Liver (tissue), 9 donors: ENCODE data around the gene CALML3. TPM values are rescaled to one million over a fixed set of nuclear protein-coding genes. Genes with fewer than 3 reads are reported as not detected.

Experiments
- DNase-seq: peaks from one replicate; pipeline ENCODE4 v3.0.0-alpha.2; 2017; ENCODE audit warnings: low spot score
- H3K27ac ChIP-seq, 2 donors: one replicate each; pipeline ENCODE4 v1.7.0; 2013; ENCODE audit warnings: inconsistent platforms in 2 of 2, low read length in 2 of 2, control low read depth in 1 of 2, low read depth in 1 of 2, mild to moderate bottlenecking in 1 of 2
- H3K27me3 ChIP-seq, 4 donors: one replicate each; pipeline versions ENCODE4 v1.6.1 to v1.7.0; 2013; ENCODE audit warnings: low read length in 3 of 4, inconsistent platforms in 1 of 4, mild to moderate bottlenecking in 1 of 4, moderate library complexity in 1 of 4; ENCODE audit not compliant: control insufficient read depth in 4 of 4, insufficient read depth in 4 of 4
- H3K36me3 ChIP-seq, 4 donors: one replicate each; pipeline versions ENCODE4 v1.6.1 to v1.7.0; 2013; ENCODE audit warnings: low read length in 3 of 4, mild to moderate bottlenecking in 3 of 4, low read depth in 1 of 4, moderate library complexity in 1 of 4; ENCODE audit not compliant: control insufficient read depth in 4 of 4, insufficient read depth in 3 of 4
- H3K4me1 ChIP-seq, 4 donors: one replicate each; pipeline versions ENCODE4 v1.6.1 to v1.7.0; 2013; ENCODE audit warnings: low read length in 3 of 4, mild to moderate bottlenecking in 3 of 4, moderate library complexity in 1 of 4; ENCODE audit not compliant: control insufficient read depth in 4 of 4, insufficient read depth in 4 of 4
- H3K4me3 ChIP-seq, 3 donors: one replicate each; pipeline versions ENCODE4 v1.6.1 to v1.7.0; 2013; ENCODE audit warnings: low read length in 3 of 3, control low read depth in 1 of 3, low read depth in 1 of 3, mild to moderate bottlenecking in 1 of 3
- H3K9ac ChIP-seq, 2 donors: one replicate each; pipeline ENCODE4 v1.7.0; 2013; ENCODE audit warnings: low read length in 2 of 2, mild to moderate bottlenecking in 2 of 2, moderate library complexity in 2 of 2, control low read depth in 1 of 2, low read depth in 1 of 2
- H3K9me3 ChIP-seq, 4 donors: one replicate each; pipeline versions ENCODE4 v1.6.1 to v1.7.0; 2013; ENCODE audit warnings: low read length in 3 of 4; ENCODE audit not compliant: control insufficient read depth in 4 of 4
- FOXA1 ChIP-seq: IDR thresholded peaks from 2 replicates; pipeline ENCODE4 v1.6.1; 2016; ENCODE audit warnings: antibody characterized with exemption
- GABPA ChIP-seq, 2 donors: IDR thresholded peaks in 1 of 2; conservative IDR thresholded peaks in 1 of 2; 2 replicates each; pipeline ENCODE4 v1.6.1; 2016; ENCODE audit warnings: antibody characterized with exemption in 2 of 2, mild to moderate bottlenecking in 1 of 2, moderate library complexity in 1 of 2
- HNF4G ChIP-seq: IDR thresholded peaks from 2 replicates; pipeline ENCODE4 v1.6.1; 2016; ENCODE audit warnings: antibody characterized with exemption
- JUND ChIP-seq, 2 donors: IDR thresholded peaks; 2 replicates each; pipeline ENCODE4 v1.6.1; 2016; ENCODE audit warnings: antibody characterized with exemption in 2 of 2
- NR2F2 ChIP-seq: IDR thresholded peaks from 2 replicates; pipeline ENCODE4 v1.6.1; 2016; ENCODE audit warnings: antibody characterized with exemption
- RAD21 ChIP-seq, 2 donors: IDR thresholded peaks; 2 replicates each; pipeline ENCODE4 v1.6.1; 2016; ENCODE audit warnings: antibody characterized with exemption in 2 of 2, mild to moderate bottlenecking in 2 of 2
- RXRA ChIP-seq, 2 donors: IDR thresholded peaks; 2 replicates each; pipeline ENCODE4 v1.6.1; 2017 to 2018; ENCODE audit warnings: antibody characterized with exemption in 2 of 2, mild to moderate bottlenecking in 1 of 2
- YY1 ChIP-seq: IDR thresholded peaks from 2 replicates; pipeline ENCODE4 v1.6.1; 2016; ENCODE audit warnings: antibody characterized with exemption, mild to moderate bottlenecking
- ZBTB33 ChIP-seq: IDR thresholded peaks from 2 replicates; pipeline ENCODE4 v1.6.1; 2016; ENCODE audit warnings: antibody characterized with exemption
- WGBS: extraction: QIAGEN DNeasy Blood & Tissue Kit; methylation state at CpG from one replicate; pipeline ENCODE4 v1.1.7; 2013; 5-methylcytosine and 5-hydroxymethylcytosine counted together
- polyA plus RNA-seq, 2 donors: library from polyadenylated mRNA; stranded (reverse) in 1 of 2; unstranded in 1 of 2; fragments of 200-250 nt in 1 of 2; fragments of >200 nt in 1 of 2; fragmentation: Nextera tagmentation in 1 of 2; extraction: Ambion mirVana in 1 of 2; gene quantifications; one replicate each; pipeline versions ENCODE4 v1.2.1 to v1.2.3, GENCODE V29; 2013 to 2015
- total RNA-seq, 2 donors: library from RNA; depleted of rRNA; stranded (reverse); fragments of >200 nt; gene quantifications; one replicate each; pipeline ENCODE4 v1.2.3, GENCODE V29; 2014
- TF ChIP-seq, protein P1 (sequence below): fragments of 150-350 bp; IDR thresholded peaks from 2 replicates; pipeline ENCODE4 v1.5.1; 2017; ENCODE audit warnings: improper control_type of control experiment, low read depth, low read length; ENCODE audit not compliant: missing input control
- TF ChIP-seq, protein P2 (sequence below): IDR thresholded peaks from 2 replicates; pipeline ENCODE4 v1.6.1; 2016; ENCODE audit warnings: antibody characterized with exemption, mild to moderate bottlenecking
- donor health status: healthy.
- donor health status: healthy.
- donor health status: healthy.
- donor health status: healthy.
- donor health status: healthy.

Gene CALML3
- total and polyA plus RNA-seq, 4 donors, result not detected

DNA sequence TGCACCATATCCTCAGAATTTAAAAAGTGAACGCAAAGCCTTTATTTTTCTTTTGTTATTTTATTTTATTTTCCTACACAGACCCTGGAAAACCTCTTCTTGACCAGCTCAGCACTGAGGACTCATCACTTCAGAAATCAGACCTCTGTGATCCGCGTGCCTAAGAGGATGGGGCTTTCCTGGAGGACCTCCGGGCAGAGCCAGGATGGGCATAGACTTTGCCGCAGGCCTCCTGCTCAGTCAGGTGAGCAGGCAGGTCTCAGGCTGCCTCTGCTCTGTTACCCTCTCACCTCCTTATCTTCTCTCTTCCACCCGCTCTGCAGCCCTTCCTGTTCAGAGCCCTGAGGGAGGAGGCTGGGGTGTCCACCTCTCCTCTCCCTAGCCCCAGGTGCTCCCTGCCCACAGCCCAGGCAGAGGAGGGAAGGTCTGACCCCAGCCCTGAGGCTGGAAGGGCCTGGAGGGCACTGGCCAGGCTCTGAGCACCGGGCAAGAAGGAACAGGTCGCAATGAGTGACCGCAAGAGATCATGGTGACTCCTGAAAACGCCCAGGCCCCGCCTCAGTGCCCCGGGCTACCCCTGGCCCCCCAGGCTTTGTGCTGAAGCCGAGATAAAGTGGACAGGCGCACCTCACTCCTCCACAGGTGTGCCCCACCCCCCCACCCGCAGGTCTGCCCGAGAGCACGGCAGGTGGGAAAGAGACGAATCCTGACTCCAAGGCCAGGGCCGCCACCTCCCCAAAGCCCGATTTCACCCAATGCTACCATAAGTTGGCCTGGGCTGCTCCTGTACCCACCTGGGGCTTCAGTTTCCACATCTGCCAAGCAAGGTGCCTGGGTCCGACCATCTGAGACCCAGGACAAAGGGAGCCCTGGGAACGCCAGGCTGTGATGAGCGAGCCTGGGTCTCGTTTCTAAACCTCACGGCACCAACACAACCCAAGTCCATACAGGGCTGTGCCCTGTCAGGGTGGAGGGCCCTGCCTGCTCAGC is 28.2 kb upstream of the CALML3 start:
- no peak overlapping the region for H3K9ac ChIP-seq
- no peak for TF ChIP-seq RXRA (IDR thresholded peaks at IDR 0.05)
- TF ChIP-seq, protein P1, sequence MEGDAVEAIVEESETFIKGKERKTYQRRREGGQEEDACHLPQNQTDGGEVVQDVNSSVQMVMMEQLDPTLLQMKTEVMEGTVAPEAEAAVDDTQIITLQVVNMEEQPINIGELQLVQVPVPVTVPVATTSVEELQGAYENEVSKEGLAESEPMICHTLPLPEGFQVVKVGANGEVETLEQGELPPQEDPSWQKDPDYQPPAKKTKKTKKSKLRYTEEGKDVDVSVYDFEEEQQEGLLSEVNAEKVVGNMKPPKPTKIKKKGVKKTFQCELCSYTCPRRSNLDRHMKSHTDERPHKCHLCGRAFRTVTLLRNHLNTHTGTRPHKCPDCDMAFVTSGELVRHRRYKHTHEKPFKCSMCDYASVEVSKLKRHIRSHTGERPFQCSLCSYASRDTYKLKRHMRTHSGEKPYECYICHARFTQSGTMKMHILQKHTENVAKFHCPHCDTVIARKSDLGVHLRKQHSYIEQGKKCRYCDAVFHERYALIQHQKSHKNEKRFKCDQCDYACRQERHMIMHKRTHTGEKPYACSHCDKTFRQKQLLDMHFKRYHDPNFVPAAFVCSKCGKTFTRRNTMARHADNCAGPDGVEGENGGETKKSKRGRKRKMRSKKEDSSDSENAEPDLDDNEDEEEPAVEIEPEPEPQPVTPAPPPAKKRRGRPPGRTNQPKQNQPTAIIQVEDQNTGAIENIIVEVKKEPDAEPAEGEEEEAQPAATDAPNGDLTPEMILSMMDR, result no peak
- TF ChIP-seq ZBTB33, result no peak
- TF ChIP-seq HNF4G, result no peak
- no peak for TF ChIP-seq YY1
- WGBS, result 93% methylated on average over 25 of the region's 25 CpGs
- DNase-seq, result no peak
- no peaks in the 10 kb centered on the region for H3K36me3 ChIP-seq
- H3K9me3 ChIP-seq, result peaks cover 0 to 3% (median 0%) of the 10 kb centered on the region in 4 donors
- H3K27me3 ChIP-seq, result no peaks in the 10 kb centered on the region
- H3K27ac ChIP-seq, result no peak overlapping the region
- H3K4me1 ChIP-seq, result peaks cover 0 to 10% (median 8%) of the 10 kb centered on the region in 4 donors
- no peak overlapping the region for H3K4me3 ChIP-seq

GRCh38 chr10:5497289-5497688 is 27.5 kb upstream of the CALML3 start:
- Histone ChIP-seq H3K4me1 (peaks cover 0 to 10% (median 8%) of the 10 kb centered on the region in 4 donors), H3K9me3 (peaks cover 0 to 3% (median 0%) of the 10 kb centered on the region in 4 donors), H3K4me3 (no peak overlapping the region), H3K27me3 (no peaks in the 10 kb centered on the region), H3K36me3 (no peaks in the 10 kb centered on the region), H3K27ac (no peak overlapping the region), H3K9ac (no peak overlapping the region)
- DNase-seq, result no peak
- no peak for TF ChIP-seq JUND (IDR thresholded peaks at IDR 0.05)
- no peak for TF ChIP-seq FOXA1
- TF ChIP-seq GABPA (IDR thresholded peaks at IDR 0.05 in 1 of 2, conservative IDR thresholded peaks at IDR 0.05 in 1 of 2), result no peak
- 96% methylated on average over 6 of the region's 6 CpGs for WGBS

DNA sequence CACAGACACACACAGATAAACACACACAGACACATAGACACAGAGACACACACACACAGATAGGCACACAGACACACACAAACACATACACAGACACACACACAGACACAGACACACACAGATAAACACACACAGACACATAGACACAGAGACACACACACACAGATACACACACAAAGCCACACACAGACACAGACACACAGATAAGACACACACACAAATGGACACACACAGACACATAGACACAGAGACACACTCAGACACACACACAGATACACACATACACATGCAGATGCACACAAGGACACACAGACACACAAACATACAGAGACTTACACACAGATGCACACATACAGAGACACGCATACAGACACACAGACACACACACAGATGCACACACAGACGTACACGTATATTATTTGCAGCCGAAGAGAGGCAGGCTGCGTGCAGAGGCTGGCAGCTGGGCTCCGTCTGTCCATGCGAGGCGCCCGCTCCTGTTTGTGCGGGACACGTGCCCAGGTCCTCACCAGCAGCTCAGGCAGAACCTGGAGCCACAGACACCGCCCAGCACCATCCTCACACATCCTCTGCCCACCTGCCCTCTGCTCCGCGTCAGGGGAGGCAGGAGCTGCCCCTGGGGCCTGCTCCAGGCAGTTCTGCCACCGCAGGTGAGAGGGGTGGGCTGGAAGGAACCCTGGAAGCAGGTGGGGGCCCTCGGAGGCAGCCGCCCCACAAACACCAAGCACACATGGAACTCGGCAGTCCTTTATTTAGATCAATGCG is 26.6 kb upstream of the CALML3 start:
- Histone ChIP-seq H3K36me3 (no peaks in the 10 kb centered on the region), H3K27me3 (no peaks in the 10 kb centered on the region), H3K4me1 (peaks cover 0 to 9% (median 8%) of the 10 kb centered on the region in 4 donors), H3K9me3 (no peaks in the 10 kb centered on the region), H3K4me3 (no peak overlapping the region), H3K27ac (no peak overlapping the region), H3K9ac (no peak overlapping the region)
- WGBS, result 94% methylated on average over 19 of the region's 19 CpGs
- no peak for DNase-seq
- TF ChIP-seq RAD21 (IDR thresholded peaks at IDR 0.05) (no peak), GABPA (IDR thresholded peaks at IDR 0.05 in 1 of 2, conservative IDR thresholded peaks at IDR 0.05 in 1 of 2) (no peak), HNF4G (no peak), ZBTB33 (no peak), FOXA1 (no peak), NR2F2 (no peak)
- TF ChIP-seq, protein P2, sequence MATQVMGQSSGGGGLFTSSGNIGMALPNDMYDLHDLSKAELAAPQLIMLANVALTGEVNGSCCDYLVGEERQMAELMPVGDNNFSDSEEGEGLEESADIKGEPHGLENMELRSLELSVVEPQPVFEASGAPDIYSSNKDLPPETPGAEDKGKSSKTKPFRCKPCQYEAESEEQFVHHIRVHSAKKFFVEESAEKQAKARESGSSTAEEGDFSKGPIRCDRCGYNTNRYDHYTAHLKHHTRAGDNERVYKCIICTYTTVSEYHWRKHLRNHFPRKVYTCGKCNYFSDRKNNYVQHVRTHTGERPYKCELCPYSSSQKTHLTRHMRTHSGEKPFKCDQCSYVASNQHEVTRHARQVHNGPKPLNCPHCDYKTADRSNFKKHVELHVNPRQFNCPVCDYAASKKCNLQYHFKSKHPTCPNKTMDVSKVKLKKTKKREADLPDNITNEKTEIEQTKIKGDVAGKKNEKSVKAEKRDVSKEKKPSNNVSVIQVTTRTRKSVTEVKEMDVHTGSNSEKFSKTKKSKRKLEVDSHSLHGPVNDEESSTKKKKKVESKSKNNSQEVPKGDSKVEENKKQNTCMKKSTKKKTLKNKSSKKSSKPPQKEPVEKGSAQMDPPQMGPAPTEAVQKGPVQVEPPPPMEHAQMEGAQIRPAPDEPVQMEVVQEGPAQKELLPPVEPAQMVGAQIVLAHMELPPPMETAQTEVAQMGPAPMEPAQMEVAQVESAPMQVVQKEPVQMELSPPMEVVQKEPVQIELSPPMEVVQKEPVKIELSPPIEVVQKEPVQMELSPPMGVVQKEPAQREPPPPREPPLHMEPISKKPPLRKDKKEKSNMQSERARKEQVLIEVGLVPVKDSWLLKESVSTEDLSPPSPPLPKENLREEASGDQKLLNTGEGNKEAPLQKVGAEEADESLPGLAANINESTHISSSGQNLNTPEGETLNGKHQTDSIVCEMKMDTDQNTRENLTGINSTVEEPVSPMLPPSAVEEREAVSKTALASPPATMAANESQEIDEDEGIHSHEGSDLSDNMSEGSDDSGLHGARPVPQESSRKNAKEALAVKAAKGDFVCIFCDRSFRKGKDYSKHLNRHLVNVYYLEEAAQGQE, result no peak
- TF ChIP-seq, protein P1, result no peak
